Measurements from ENCODE around the gene CCT7. TPM values are rescaled to one million over a fixed set of nuclear protein-coding genes. Genes with fewer than 3 reads are reported as not detected.

CCT7 gene
- total and polyA plus RNA-seq, 8 donors, result 177 to 233 (median 214) TPM

DNA sequence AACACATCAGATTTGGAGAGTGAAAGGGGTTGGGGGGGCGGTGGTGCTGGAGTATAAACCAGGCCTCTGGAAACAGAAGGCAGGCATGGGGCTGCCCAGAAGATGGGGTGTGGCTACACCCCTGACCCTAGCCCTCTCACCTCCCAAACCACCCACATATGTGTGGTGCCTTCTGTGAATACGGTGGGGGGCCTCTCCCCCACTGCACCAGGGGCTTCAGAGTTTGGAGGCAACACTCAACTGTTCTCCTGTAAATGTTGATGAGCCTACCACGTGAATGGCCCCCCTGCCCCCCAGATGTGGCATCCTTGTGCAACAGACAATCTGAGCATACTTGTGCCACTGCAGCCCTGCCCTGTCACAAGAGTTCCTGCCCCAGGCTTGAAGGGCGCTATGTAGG, 30.7 kb downstream of the CCT7 start:
- DNase-seq (no peak), ATAC-seq (no peak)
- H3K4me1 ChIP-seq, result peaks cover 0 to 5% of the 10 kb centered on the region in 2 donors
- no peak overlapping the region for H3K4me3 ChIP-seq
- TF ChIP-seq, protein P1, sequence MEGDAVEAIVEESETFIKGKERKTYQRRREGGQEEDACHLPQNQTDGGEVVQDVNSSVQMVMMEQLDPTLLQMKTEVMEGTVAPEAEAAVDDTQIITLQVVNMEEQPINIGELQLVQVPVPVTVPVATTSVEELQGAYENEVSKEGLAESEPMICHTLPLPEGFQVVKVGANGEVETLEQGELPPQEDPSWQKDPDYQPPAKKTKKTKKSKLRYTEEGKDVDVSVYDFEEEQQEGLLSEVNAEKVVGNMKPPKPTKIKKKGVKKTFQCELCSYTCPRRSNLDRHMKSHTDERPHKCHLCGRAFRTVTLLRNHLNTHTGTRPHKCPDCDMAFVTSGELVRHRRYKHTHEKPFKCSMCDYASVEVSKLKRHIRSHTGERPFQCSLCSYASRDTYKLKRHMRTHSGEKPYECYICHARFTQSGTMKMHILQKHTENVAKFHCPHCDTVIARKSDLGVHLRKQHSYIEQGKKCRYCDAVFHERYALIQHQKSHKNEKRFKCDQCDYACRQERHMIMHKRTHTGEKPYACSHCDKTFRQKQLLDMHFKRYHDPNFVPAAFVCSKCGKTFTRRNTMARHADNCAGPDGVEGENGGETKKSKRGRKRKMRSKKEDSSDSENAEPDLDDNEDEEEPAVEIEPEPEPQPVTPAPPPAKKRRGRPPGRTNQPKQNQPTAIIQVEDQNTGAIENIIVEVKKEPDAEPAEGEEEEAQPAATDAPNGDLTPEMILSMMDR (IDR thresholded peaks at IDR 0.05), result no peak
- no peaks in the 10 kb centered on the region for H3K9me3 ChIP-seq
- peaks cover 13 to 45% of the 10 kb centered on the region in 2 donors for H3K27me3 ChIP-seq
- intact Hi-C loops (cut with DNase I), result no loop called here
- no peak overlapping the region for H3K27ac ChIP-seq
- H3K36me3 ChIP-seq, result no peaks in the 10 kb centered on the region

DNA sequence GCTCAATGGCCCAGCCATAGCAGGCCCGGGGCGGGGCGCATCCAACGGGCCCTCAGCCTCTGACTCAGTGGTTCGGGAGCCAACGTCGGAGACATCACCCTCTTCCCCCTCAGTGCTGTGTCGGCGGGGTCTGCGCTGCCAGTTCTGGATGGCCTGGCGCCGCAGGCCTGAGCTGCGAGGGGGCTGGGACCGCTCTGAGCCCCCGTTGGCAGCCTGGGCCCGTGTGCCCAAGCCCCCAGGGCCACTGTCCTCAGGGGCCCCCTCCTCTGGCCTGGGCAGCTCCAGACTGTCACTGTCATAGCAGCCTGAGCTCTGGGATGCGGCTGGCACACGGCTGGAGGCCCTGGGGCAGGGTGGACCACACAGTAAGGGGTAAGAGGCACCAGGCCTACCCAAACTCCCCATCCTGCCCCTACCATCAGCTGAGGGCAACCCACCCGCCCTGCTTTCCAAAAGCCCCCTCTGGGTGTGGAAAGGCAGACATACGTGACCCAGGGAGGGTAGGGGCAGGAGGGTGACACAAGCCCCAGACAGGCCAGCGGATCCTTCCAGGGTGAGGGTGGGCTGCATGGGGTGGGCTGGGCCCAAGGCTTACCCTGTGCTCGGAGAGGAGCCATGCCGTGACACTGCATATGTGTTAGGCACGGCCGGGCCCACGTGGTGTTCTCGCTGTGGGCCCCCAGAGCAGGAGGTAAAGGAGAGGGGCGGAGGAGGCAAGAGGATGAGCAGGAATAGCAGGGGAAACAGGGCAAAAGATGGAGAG, 31.4 kb downstream of the CCT7 start:
- peak in 1 of 4 donors; percentile 71 for DNase-seq
- peaks cover 20 to 52% of the 10 kb centered on the region in 2 donors for H3K27me3 ChIP-seq
- H3K9me3 ChIP-seq, result no peaks in the 10 kb centered on the region
- H3K27ac ChIP-seq, result no peak overlapping the region
- H3K4me1 ChIP-seq, result peaks cover 0 to 5% of the 10 kb centered on the region in 2 donors
- intact Hi-C loops (cut with DNase I), result no loop called here
- no peaks in the 10 kb centered on the region for H3K36me3 ChIP-seq
- no peak overlapping the region for H3K4me3 ChIP-seq
- TF ChIP-seq, protein P1 (IDR thresholded peaks at IDR 0.05), result no peak
- ATAC-seq, result no peak

DNA sequence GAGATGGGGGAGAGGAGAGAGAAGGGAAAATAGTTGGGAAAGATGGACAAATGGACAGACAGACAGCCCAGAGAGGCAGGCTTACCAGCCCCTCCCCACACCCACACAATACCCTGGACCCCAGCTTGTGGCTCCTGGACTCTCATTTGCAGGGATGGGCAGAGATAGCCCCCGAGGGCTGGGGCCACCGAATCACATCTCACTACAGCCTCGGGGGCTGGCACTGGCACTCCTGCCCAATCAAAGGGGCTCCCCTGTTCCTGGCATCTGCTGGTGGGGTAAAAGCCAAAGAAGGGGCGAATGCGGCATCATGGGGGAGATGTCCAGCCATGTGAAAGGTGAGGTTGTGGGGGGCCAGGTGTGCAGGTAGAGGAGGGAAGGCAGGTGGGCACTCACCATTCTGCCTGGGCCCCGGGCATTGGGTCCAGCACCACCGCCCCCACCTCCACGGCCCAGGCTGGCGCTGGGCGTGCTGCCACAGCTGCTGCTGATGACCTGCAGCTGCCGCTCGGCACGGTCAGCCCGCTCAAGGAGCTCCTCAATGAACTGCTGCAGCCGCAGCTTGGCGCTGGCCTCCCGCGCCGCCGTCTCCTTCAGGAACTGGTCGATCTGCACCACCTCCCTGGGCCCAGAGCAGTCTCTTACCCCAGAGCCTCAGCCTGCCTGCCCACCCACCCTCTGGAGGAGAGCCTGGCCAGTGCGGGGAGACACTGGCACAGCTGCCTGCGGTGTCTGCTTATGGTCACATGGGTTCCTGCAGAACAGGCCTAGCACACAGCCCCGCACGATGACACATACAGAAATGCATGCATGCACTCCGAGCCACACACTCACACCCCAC, 32.2 kb downstream of the CCT7 start:
- peak in 1 of 4 donors; percentile 68 for DNase-seq
- ATAC-seq, result no peak
- intact Hi-C loops (cut with DNase I), result no loop called here
- TF ChIP-seq, protein P1 (IDR thresholded peaks at IDR 0.05), result no peak
- H3K4me1 ChIP-seq, result peaks cover 0 to 5% of the 10 kb centered on the region in 2 donors
- H3K27ac ChIP-seq, result no peak overlapping the region
- peaks cover 20 to 60% of the 10 kb centered on the region in 2 donors for H3K27me3 ChIP-seq
- H3K4me3 ChIP-seq, result no peak overlapping the region
- H3K36me3 ChIP-seq, result no peaks in the 10 kb centered on the region
- H3K9me3 ChIP-seq, result no peaks in the 10 kb centered on the region

DNA sequence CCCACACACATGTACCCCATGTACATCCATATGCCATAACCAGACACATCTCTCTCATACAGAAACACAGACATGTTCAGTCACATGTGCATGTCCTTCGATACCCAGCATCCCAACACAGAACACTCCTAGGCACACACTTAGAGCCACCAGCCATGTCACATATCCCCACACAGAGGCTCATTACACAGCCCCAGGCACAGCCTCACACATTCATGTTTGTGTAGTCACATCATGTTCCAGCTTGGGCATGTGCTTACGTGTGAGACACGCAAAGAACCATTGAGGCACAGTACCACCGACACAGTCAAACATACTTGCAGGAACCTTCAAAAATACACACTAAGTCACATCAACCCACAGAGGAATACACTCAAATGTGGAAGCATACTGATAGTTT, 32.9 kb downstream of the CCT7 start:
- DNase-seq (no peak), ATAC-seq (no peak)
- no peak overlapping the region for H3K27ac ChIP-seq
- no peak overlapping the region for H3K4me3 ChIP-seq
- peaks cover 20 to 60% of the 10 kb centered on the region in 2 donors for H3K27me3 ChIP-seq
- TF ChIP-seq, protein P1 (IDR thresholded peaks at IDR 0.05), result no peak
- no peaks in the 10 kb centered on the region for H3K36me3 ChIP-seq
- peaks cover 0 to 5% of the 10 kb centered on the region in 2 donors for H3K4me1 ChIP-seq
- H3K9me3 ChIP-seq, result no peaks in the 10 kb centered on the region
- intact Hi-C loops (cut with DNase I), result no loop called here

DNA sequence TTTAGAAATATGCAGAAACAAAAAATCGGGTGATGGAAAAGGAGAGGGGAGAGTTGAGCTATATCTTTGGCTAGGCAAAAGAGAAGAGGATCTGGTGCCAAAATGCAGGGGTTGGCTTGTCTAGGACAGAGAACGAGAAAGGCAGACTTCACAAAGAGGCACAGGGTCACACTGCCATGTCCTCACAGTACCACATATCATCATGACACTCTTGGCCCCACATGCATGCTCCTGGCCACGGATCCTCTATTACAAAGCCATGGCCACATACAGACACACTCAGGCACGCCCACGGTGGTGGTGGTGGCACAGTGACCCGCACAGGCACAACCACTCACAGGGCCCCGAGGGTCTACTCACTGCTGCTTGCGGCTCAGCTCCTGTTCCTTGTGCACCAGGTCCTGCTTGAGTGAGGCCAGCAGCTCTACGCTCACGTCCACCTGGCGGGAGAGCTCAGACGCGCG, 34.3 kb downstream of the CCT7 start:
- Histone ChIP-seq H3K9me3 (no peaks in the 10 kb centered on the region), H3K4me3 (no peak overlapping the region), H3K27me3 (peaks cover 20 to 60% of the 10 kb centered on the region in 2 donors), H3K4me1 (peaks cover 0 to 5% of the 10 kb centered on the region in 2 donors), H3K27ac (no peak overlapping the region), H3K36me3 (no peaks in the 10 kb centered on the region)
- DNase-seq (peak in 1 of 4 donors; percentile 50), ATAC-seq (no peak)
- TF ChIP-seq, protein P1 (IDR thresholded peaks at IDR 0.05), result no peak
- intact Hi-C loops (cut with DNase I), result no loop called here

Data from left lung (tissue), 10 donors.